OCI-LY1 (cell line): ENCODE measurements around the gene PKD1L1.

Experiments used
- H2AFZ ChIP-seq: fragments of 200-600 bp; sonication (generic), shearing (Covaris generic); 2 replicates; pipeline ENCODE4 v1.6.0; 2014; ENCODE audit warnings: antibody characterized with exemption, mild to moderate bottlenecking, low read length
- H3F3A ChIP-seq: fragments of 200-600 bp; sonication (generic), shearing (Covaris generic); 2 replicates; pipeline ENCODE4 v1.6.0; 2014; ENCODE audit warnings: mild to moderate bottlenecking, antibody characterized with exemption, low read length, moderate library complexity; ENCODE audit not compliant: insufficient read depth
- H3K27ac ChIP-seq: fragments of 200-600 bp; sonication (generic); 2 replicates; pipeline ENCODE4 v1.5.1; 2014; ENCODE audit warnings: low read length, mixed run types, mild to moderate bottlenecking, low read depth; ENCODE audit not compliant: poor library complexity, severe bottlenecking
- H3K27me3 ChIP-seq: fragments of 200-600 bp; sonication (generic); 2 replicates; pipeline ENCODE4 v1.6.0; 2014; ENCODE audit warnings: antibody characterized with exemption, mild to moderate bottlenecking, low read length, moderate library complexity; ENCODE audit not compliant: insufficient read depth
- H3K36me3 ChIP-seq: fragments of 200-600 bp; sonication (generic); 2 replicates; pipeline ENCODE4 v1.6.1; 2014; ENCODE audit warnings: mild to moderate bottlenecking, antibody characterized with exemption, low read length, moderate library complexity, mixed read lengths; ENCODE audit not compliant: insufficient read depth
- H3K4me1 ChIP-seq: fragments of 200-600 bp; sonication (generic); 2 replicates; pipeline ENCODE4 v1.5.1; 2014; ENCODE audit warnings: mild to moderate bottlenecking, low read length, moderate library complexity; ENCODE audit not compliant: insufficient read depth, severe bottlenecking
- H3K4me2 ChIP-seq: fragments of 200-600 bp; sonication (generic), shearing (Covaris generic); 2 replicates; pipeline ENCODE4 v1.6.1; 2014; ENCODE audit warnings: low read length
- H3K4me3 ChIP-seq: fragments of 200-600 bp; sonication (generic); 2 replicates; pipeline ENCODE4 v1.5.1; 2014; ENCODE audit warnings: low read length, low read depth, mild to moderate bottlenecking, mixed read lengths; ENCODE audit not compliant: poor library complexity, severe bottlenecking
- H3K79me2 ChIP-seq: fragments of 200-600 bp; shearing (Covaris generic); 2 replicates; pipeline ENCODE4 v1.6.1; 2016; ENCODE audit warnings: mixed run types, low read length, mixed read lengths; ENCODE audit not compliant: insufficient read depth
- H3K9ac ChIP-seq: fragments of 200-600 bp; sonication (generic), shearing (Covaris generic); 2 replicates; pipeline ENCODE4 v1.6.1; 2014; ENCODE audit warnings: mild to moderate bottlenecking, low read length, mixed read lengths
- H3K9me2 ChIP-seq: fragments of 200-600 bp; sonication (generic), shearing (Covaris generic); 2 replicates; pipeline ENCODE4 v1.6.1; 2014; ENCODE audit warnings: low read depth, mild to moderate bottlenecking, low read length, mixed read lengths
- H3K9me3 ChIP-seq: fragments of 200-600 bp; shearing (Covaris generic); 2 replicates; pipeline ENCODE4 v1.6.1; 2014; ENCODE audit warnings: low read length, mixed read lengths
- H4K20me1 ChIP-seq: fragments of 200-600 bp; sonication (generic), shearing (Covaris generic); 2 replicates; pipeline ENCODE4 v1.6.0; 2016; ENCODE audit warnings: mild to moderate bottlenecking, low read length; ENCODE audit not compliant: insufficient read depth
- CTCF ChIP-seq: fragments of 200-600 bp; sonication (generic), shearing (Covaris generic); IDR thresholded peaks from 2 replicates; pipeline ENCODE4 v1.5.1; 2017; ENCODE audit warnings: mild to moderate bottlenecking, antibody characterized with exemption, low read length, moderate library complexity, mixed read lengths
- EZH2 ChIP-seq: fragments of 200-600 bp; sonication (generic), shearing (Covaris generic); IDR thresholded peaks from 2 replicates; pipeline ENCODE4 v1.8.0; 2017; ENCODE audit warnings: borderline replicate concordance, mixed run types, mild to moderate bottlenecking, antibody characterized with exemption, low read length, moderate library complexity, mixed read lengths

The PKD1L1 gene

GRCh38 chr7:47766126-47766525, 182.1 kb downstream of the PKD1L1 start:
- no peak overlapping the region for H3K9ac ChIP-seq
- no peaks in the 10 kb centered on the region for H3K27me3 ChIP-seq
- TF ChIP-seq EZH2 = no peak
- no peak for TF ChIP-seq CTCF
- H3K4me3 ChIP-seq = no peak overlapping the region
- peaks cover 9% of the 10 kb centered on the region for H3K4me1 ChIP-seq
- no peaks in the 10 kb centered on the region for H4K20me1 ChIP-seq
- no peak overlapping the region for H3K27ac ChIP-seq
- H3F3A ChIP-seq = no peaks in the 10 kb centered on the region
- H3K9me3 ChIP-seq = no peaks in the 10 kb centered on the region; the same call in 1 of the 2 replicates
- H3K79me2 ChIP-seq = no peaks in the 10 kb centered on the region
- H3K36me3 ChIP-seq = no peaks in the 10 kb centered on the region
- no peak overlapping the region for H3K4me2 ChIP-seq
- H2AFZ ChIP-seq = no peak overlapping the region
- H3K9me2 ChIP-seq = no peaks in the 10 kb centered on the region

- no peaks in the 10 kb centered on the region; the same call in 1 of the 2 replicates for H3K9me3 ChIP-seq
- H3K27me3 ChIP-seq = no peaks in the 10 kb centered on the region
- H3K27ac ChIP-seq = no peak overlapping the region
- no peak overlapping the region for H2AFZ ChIP-seq
- no peaks in the 10 kb centered on the region for H4K20me1 ChIP-seq
- H3F3A ChIP-seq = no peaks in the 10 kb centered on the region
- H3K4me2 ChIP-seq = no peak overlapping the region
- TF ChIP-seq EZH2 (no peak), CTCF (no peak)
- no peaks in the 10 kb centered on the region for H3K36me3 ChIP-seq
- no peak overlapping the region for H3K9ac ChIP-seq
- peaks cover 9% of the 10 kb centered on the region for H3K4me1 ChIP-seq
- H3K79me2 ChIP-seq = no peaks in the 10 kb centered on the region
- no peaks in the 10 kb centered on the region for H3K9me2 ChIP-seq
- H3K4me3 ChIP-seq = no peak overlapping the region
These were observed 182.8 kb downstream of the PKD1L1 start for GRCh38 chr7:47765373-47765979.

GRCh38 chr7:47764746-47765145, 183.5 kb downstream of the PKD1L1 start:
- Histone ChIP-seq H3K27ac (no peak overlapping the region), H4K20me1 (no peaks in the 10 kb centered on the region), H3K9ac (no peak overlapping the region), H3K36me3 (no peaks in the 10 kb centered on the region), H3K9me2 (no peaks in the 10 kb centered on the region), H3F3A (no peaks in the 10 kb centered on the region), H3K4me1 (peaks cover 9% of the 10 kb centered on the region), H3K27me3 (no peaks in the 10 kb centered on the region), H3K4me3 (no peak overlapping the region), H2AFZ (no peak overlapping the region), H3K4me2 (no peak overlapping the region), H3K9me3 (no peaks in the 10 kb centered on the region; the same call in 1 of the 2 replicates), H3K79me2 (no peaks in the 10 kb centered on the region)
- no peak for TF ChIP-seq CTCF
- no peak for TF ChIP-seq EZH2
